K562 (cell line): ENCODE results near the gene NABP2.

Source experiments
- CTCF ChIP-seq, 3 experiments: IDR thresholded peaks in 2 of 3; conservative IDR thresholded peaks in 1 of 3; 2 replicates each; pipeline ENCODE4 v1.5.1; 2011 to 2012; ENCODE audit warnings: low read length in 3 of 3, mild to moderate bottlenecking in 3 of 3, control low read depth in 2 of 3, improper control_type of control experiment in 1 of 3, inconsistent platforms in 1 of 3, low read depth in 1 of 3, mixed read lengths in 1 of 3, moderate library complexity in 1 of 3; ENCODE audit not compliant: insufficient read depth in 2 of 3
- MAX ChIP-seq: sonication (generic); formaldehyde crosslinking; IDR thresholded peaks from 2 replicates; pipeline ENCODE4 v1.9.0; 2022; ENCODE audit warnings: mild to moderate bottlenecking, missing genetic modification reagents
- MYC ChIP-seq, 2 experiments: fragments of 250-450 bp in 1 of 2; sonication (Bioruptor Pico) in 1 of 2; IDR thresholded peaks; 2 replicates each; pipeline versions ENCODE4 v1.5.1 to v1.6.1; 2012 to 2021; ENCODE audit warnings: low read depth in 2 of 2, borderline replicate concordance in 1 of 2, improper control_type of control experiment in 1 of 2, low read length in 1 of 2, mild to moderate bottlenecking in 1 of 2, moderate library complexity in 1 of 2
- MYNN ChIP-seq, 2 experiments: sonication (generic); formaldehyde crosslinking in 1 of 2; IDR thresholded peaks; 2 replicates each; pipeline versions ENCODE4 v1.5.0 to v1.6.1; 2016 to 2020; ENCODE audit warnings: antibody characterized with exemption in 1 of 2, missing genetic modification reagents in 1 of 2
- NR2F6 ChIP-seq: fragments of 450-650 bp; formaldehyde crosslinking; IDR thresholded peaks from 2 replicates; pipeline ENCODE4 v1.4.0; 2020; ENCODE audit warnings: mild to moderate bottlenecking
- POLR2A ChIP-seq: fragments of 450-650 bp; conservative IDR thresholded peaks from 2 replicates; pipeline ENCODE4 v1.6.1; 2016
- PRMT5 ChIP-seq: sonication (generic); formaldehyde crosslinking; IDR thresholded peaks from 2 replicates; pipeline ENCODE4 v1.5.0; 2020; ENCODE audit warnings: missing genetic modification reagents
- RAD21 ChIP-seq, 2 experiments: fragments of 250-450 bp in 1 of 2; fragments of 450-650 bp in 1 of 2; sonication (Bioruptor Pico) in 1 of 2; formaldehyde crosslinking in 1 of 2; IDR thresholded peaks in 1 of 2; conservative IDR thresholded peaks in 1 of 2; 2 replicates each; pipeline versions ENCODE4 v1.4.0 to v1.8.0; 2020 to 2022; ENCODE audit warnings: mild to moderate bottlenecking in 2 of 2, moderate library complexity in 1 of 2
- SRSF1 ChIP-seq: fragments of 200-400 bp; formaldehyde crosslinking; IDR thresholded peaks from 2 replicates; pipeline ENCODE4 v1.6.1; 2017; ENCODE audit warnings: mild to moderate bottlenecking, low read depth, low read length, moderate library complexity
- TOE1 ChIP-seq, 2 experiments: fragments of 450-650 bp in 1 of 2; sonication (generic) in 1 of 2; formaldehyde crosslinking in 1 of 2; IDR thresholded peaks; 2 replicates each; pipeline versions ENCODE4 v1.7.1 to v1.8.0; 2016 to 2022; ENCODE audit warnings: borderline replicate concordance in 2 of 2, mild to moderate bottlenecking in 2 of 2, antibody characterized with exemption in 1 of 2, inconsistent platforms in 1 of 2, low read depth in 1 of 2, missing genetic modification reagents in 1 of 2, moderate library complexity in 1 of 2

GRCh38 chr12:56248711-56249110 lies 24.6 kb downstream of the NABP2 start:
- no peak for TF ChIP-seq CTCF (IDR thresholded peaks at IDR 0.05 in 2 of 3, conservative IDR thresholded peaks at IDR 0.05 in 1 of 3; ENCODE audit: insufficient read depth in 2 of 3, low read depth in 1 of 3, low read length in 3 of 3)
- TF ChIP-seq MYNN (IDR thresholded peaks at IDR 0.05) = no peak
- TF ChIP-seq MYNN (CRISPR knock-in tag; IDR thresholded peaks at IDR 0.05) = no peak
- no peak for TF ChIP-seq MAX (CRISPR knock-in tag)
- TF ChIP-seq PRMT5 (CRISPR knock-in tag) = no peak
- no peak for TF ChIP-seq MYC (IDR thresholded peaks at IDR 0.05; ENCODE audit: low read depth, low read length)
- no peak for TF ChIP-seq MYC (CRISPR knock-in tag; IDR thresholded peaks at IDR 0.05; ENCODE audit: borderline replicate concordance, low read depth)
- no peak for TF ChIP-seq SRSF1
- TF ChIP-seq TOE1 (IDR thresholded peaks at IDR 0.05; ENCODE audit: borderline replicate concordance) = no peak
- no peak for TF ChIP-seq TOE1 (CRISPR knock-in tag; IDR thresholded peaks at IDR 0.05; ENCODE audit: borderline replicate concordance, low read depth)
- no peak for TF ChIP-seq NR2F6 (CRISPR knock-in tag)
- TF ChIP-seq POLR2A = no peak
- no peak for TF ChIP-seq RAD21 (CRISPR knock-in tag; conservative IDR thresholded peaks at IDR 0.05 in 1 of 2, IDR thresholded peaks at IDR 0.05 in 1 of 2)
